OCI-LY3 (cell line): Measurements from ENCODE around the gene KCNS1.

Experiments
- H2AFZ ChIP-seq: fragments of 200-600, 300-600 bp; shearing (Covaris generic); 2 replicates; pipeline ENCODE4 v1.6.0; 2014; ENCODE audit warnings: antibody characterized with exemption, low read depth, low read length
- H3K27ac ChIP-seq: fragments of 200-600, 300-600 bp; sonication (generic); 2 replicates; pipeline ENCODE4 v1.5.1; 2014; ENCODE audit warnings: mild to moderate bottlenecking, low read length, moderate library complexity, mixed read lengths
- H3K27me3 ChIP-seq: fragments of 200-600, 300-600 bp; sonication (generic); 2 replicates; pipeline ENCODE4 v1.6.1; 2014; ENCODE audit warnings: low read depth, low read length, mixed read lengths
- H3K36me3 ChIP-seq: fragments of 200-600, 300-600 bp; sonication (generic); replicated peaks from 2 replicates; pipeline ENCODE3; 2014; ENCODE audit warnings: low read depth, low read length, mixed read lengths
- H3K4me1 ChIP-seq: fragments of 300-600, 200-600 bp; sonication (generic); 2 replicates; pipeline ENCODE4 v1.6.1; 2014; ENCODE audit warnings: low read length, mixed read lengths
- H3K4me2 ChIP-seq: fragments of 200-600, 300-600 bp; sonication (generic); 2 replicates; pipeline ENCODE4 v1.6.1; 2014; ENCODE audit warnings: low read length, mixed read lengths
- H3K4me3 ChIP-seq: fragments of 300-600, 200-600 bp; sonication (generic); 2 replicates; pipeline ENCODE4 v1.5.1; 2014; ENCODE audit warnings: antibody characterized with exemption, mild to moderate bottlenecking, low read length, moderate library complexity
- H3K79me2 ChIP-seq: fragments of 300-600, 200-600 bp; shearing (Covaris generic); 2 replicates; pipeline ENCODE4 v1.6.1; 2014; ENCODE audit warnings: mild to moderate bottlenecking, low read length, mixed read lengths
- H3K9ac ChIP-seq: fragments of 300-600, 200-600 bp; shearing (Covaris generic); 2 replicates; pipeline ENCODE4 v1.6.0; 2014; ENCODE audit warnings: mild to moderate bottlenecking, low read length, moderate library complexity
- H3K9me3 ChIP-seq: fragments of 200-600, 300-600 bp; shearing (Covaris generic); 2 replicates; pipeline ENCODE4 v1.6.1; 2014; ENCODE audit warnings: low read length, mixed read lengths; ENCODE audit not compliant: insufficient read depth
- H4K20me1 ChIP-seq: fragments of 200-600, 300-600 bp; sonication (generic); 2 replicates; pipeline ENCODE4 v1.6.1; 2016; ENCODE audit warnings: low read length, mixed read lengths; ENCODE audit not compliant: insufficient read depth
- CTCF ChIP-seq: fragments of 200-600, 300-600 bp; sonication (generic); IDR thresholded peaks from 2 replicates; pipeline ENCODE4 v1.5.1; 2014; ENCODE audit warnings: antibody characterized with exemption, low read length, low read depth
- EZH2phosphoT487 ChIP-seq: fragments of 200-600 bp; shearing (Covaris generic); IDR thresholded peaks from 2 replicates; pipeline ENCODE4 v1.6.1; 2018; ENCODE audit warnings: antibody characterized with exemption, mixed run types, low read depth

Gene KCNS1

GRCh38 chr20:45138561-45139300 lies 37.8 kb upstream of the KCNS1 start:
- Histone ChIP-seq H2AFZ (peak overlapping the region; percentile 25; the same call in 1 of the 2 replicates), H3K79me2 (no peaks in the 10 kb centered on the region), H3K9me3 (no peaks in the 10 kb centered on the region), H3K27ac (no peak overlapping the region), H4K20me1 (no peaks in the 10 kb centered on the region), H3K9ac (no peak overlapping the region), H3K4me3 (peak overlapping the region; percentile 36), H3K4me2 (peak overlapping the region; percentile 29), H3K36me3 (no peaks in the 10 kb centered on the region), H3K27me3 (no peaks in the 10 kb centered on the region; the same call in 1 of the 2 replicates), H3K4me1 (0 out of 2 replicates have a peak, but pooled peaks cover 2% of the 10 kb centered on the region)
- TF ChIP-seq CTCF, result peak; percentile 97
- no peak for TF ChIP-seq EZH2phosphoT487

- no peak overlapping the region for H3K9ac ChIP-seq
- TF ChIP-seq EZH2phosphoT487, result no peak
- no peak for TF ChIP-seq CTCF
- H3K4me1 ChIP-seq, result 0 out of 2 replicates have a peak, but pooled peaks cover 2% of the 10 kb centered on the region
- H3K27ac ChIP-seq, result no peak overlapping the region
- no peaks in the 10 kb centered on the region for H3K36me3 ChIP-seq
- no peaks in the 10 kb centered on the region for H3K79me2 ChIP-seq
- H3K4me2 ChIP-seq, result no peak overlapping the region
- no peak overlapping the region for H3K4me3 ChIP-seq
- H4K20me1 ChIP-seq, result no peaks in the 10 kb centered on the region
- H3K9me3 ChIP-seq, result no peaks in the 10 kb centered on the region
- no peaks in the 10 kb centered on the region; the same call in 1 of the 2 replicates for H3K27me3 ChIP-seq
- no peak overlapping the region for H2AFZ ChIP-seq
Observed at GRCh38 chr20:45136911-45137310, 36.0 kb upstream of the KCNS1 start.

GRCh38 chr20:45128099-45128498 lies 27.2 kb upstream of the KCNS1 start:
- H2AFZ ChIP-seq, result no peak overlapping the region
- H3K9ac ChIP-seq, result no peak overlapping the region
- no peaks in the 10 kb centered on the region for H3K9me3 ChIP-seq

More at GRCh38 chr20:45128099-45128498, 27.2 kb upstream of the KCNS1 start:
- Histone ChIP-seq H3K4me3 (no peak overlapping the region), H3K36me3 (no peaks in the 10 kb centered on the region), H3K27ac (no peak overlapping the region), H4K20me1 (no peaks in the 10 kb centered on the region), H3K4me1 (0 out of 2 replicates have a peak, but pooled peaks cover 4% of the 10 kb centered on the region), H3K79me2 (no peaks in the 10 kb centered on the region), H3K27me3 (no peaks in the 10 kb centered on the region), H3K4me2 (no peak overlapping the region)
- TF ChIP-seq CTCF (no peak), EZH2phosphoT487 (no peak)
